Measurements from ENCODE around the gene WDR88. TPM values are rescaled to one million over a fixed set of nuclear protein-coding genes. Genes with fewer than 3 reads are reported as not detected.

Gene WDR88
- total RNA-seq, 4 donors from 2014 or later, result not detected

- 92 to 95% methylated on average over 37 to 54 of the region's 64 CpGs for WGBS, 2 donors
- TF ChIP-seq CTCF (IDR thresholded peaks at IDR 0.05), result no peak
- no peak for TF ChIP-seq POLR2A (IDR thresholded peaks at IDR 0.05)
- DNase-seq (ENCODE audit: low spot score in 2 of 2), result no peak
- no peak overlapping the region for H3K4me3 ChIP-seq (ENCODE audit: low read depth, poor library complexity, severe bottlenecking)
- intact Hi-C loops (cut with DNase I; ENCODE audit: low total_unique reads), result loop anchor here (10.0 kb wide), 1 partner anchor 549 kb away; no protein-coding TSS in a partner anchor
Measured at GRCh38 chr19:33205531-33206260, 73.8 kb downstream of the WDR88 start.

- no peak for DNase-seq (ENCODE audit: low spot score in 2 of 2)
- H3K4me3 ChIP-seq (ENCODE audit: low read depth, poor library complexity, severe bottlenecking), result no peak overlapping the region
- intact Hi-C loops (cut with DNase I; ENCODE audit: low total_unique reads), result loop anchor here (10.0 kb wide), 1 partner anchor 548 kb away; no protein-coding TSS in a partner anchor
- WGBS, 2 donors, result 91 to 95% methylated on average over 19 to 33 of the region's 38 CpGs
- TF ChIP-seq POLR2A (IDR thresholded peaks at IDR 0.05) (no peak), CTCF (IDR thresholded peaks at IDR 0.05) (no peak)
Measured at GRCh38 chr19:33206261-33207039, 74.5 kb downstream of the WDR88 start.

- TF ChIP-seq POLR2A (IDR thresholded peaks at IDR 0.05) (no peak), CTCF (IDR thresholded peaks at IDR 0.05) (no peak)
- H3K4me3 ChIP-seq (ENCODE audit: low read depth, poor library complexity, severe bottlenecking), result no peak overlapping the region
- WGBS, 2 donors, result 93 to 95% methylated on average over 18 to 21 of the region's 38 CpGs
- no peak for DNase-seq (ENCODE audit: low spot score in 2 of 2)
- intact Hi-C loops (cut with DNase I; ENCODE audit: low total_unique reads), result loop anchor here (10.0 kb wide), 1 partner anchor 548 kb away; no protein-coding TSS in a partner anchor
Measured at GRCh38 chr19:33207040-33207620, 75.2 kb downstream of the WDR88 start.

GRCh38 chr19:33207903-33208302 lies 76.0 kb downstream of the WDR88 start:
- no peak overlapping the region for H3K4me3 ChIP-seq (ENCODE audit: low read depth, poor library complexity, severe bottlenecking)
- TF ChIP-seq POLR2A (IDR thresholded peaks at IDR 0.05) (no peak), CTCF (IDR thresholded peaks at IDR 0.05) (no peak)
- no peak for DNase-seq (ENCODE audit: low spot score in 2 of 2)
- intact Hi-C loops (cut with DNase I; ENCODE audit: low total_unique reads), result loop anchor here (10.0 kb wide), 1 partner anchor 547 kb away; no protein-coding TSS in a partner anchor
- WGBS, 2 donors, result 86 to 90% methylated on average over 8 to 9 of the region's 9 CpGs

- no peak for TF ChIP-seq CTCF (IDR thresholded peaks at IDR 0.05)
- no peak for TF ChIP-seq POLR2A (IDR thresholded peaks at IDR 0.05)
- intact Hi-C loops (cut with DNase I; ENCODE audit: low total_unique reads), result loop anchor here (10.0 kb wide), 1 partner anchor 546 kb away; no protein-coding TSS in a partner anchor
- DNase-seq (ENCODE audit: low spot score in 2 of 2), result no peak
- no peak overlapping the region for H3K4me3 ChIP-seq (ENCODE audit: low read depth, poor library complexity, severe bottlenecking)
- WGBS, 2 donors, result 63 to 72% methylated on average over 10 to 11 of the region's 11 CpGs
Measured at GRCh38 chr19:33208371-33208895, 76.5 kb downstream of the WDR88 start.
